Measurements from ENCODE around the gene MTUS2. TPM values are rescaled to one million over a fixed set of nuclear protein-coding genes. Genes with fewer than 3 reads are reported as not detected.

MTUS2 gene
- total and polyA plus RNA-seq, 9 of the 15 experiments (the other 6 are each of a cell fraction or from before 2014, with no cell fraction given) = 0.01 to 0.28 (median 0.06) TPM; not detected in 1

GRCh38 chr13:29449726-29450125 lies 629.6 kb downstream of the MTUS2 start (continued):
- TF ChIP-seq AFF4 (CRISPR knock-in tag; IDR thresholded peaks at IDR 0.05) = no peak
- no peak for TF ChIP-seq ZNF589 (CRISPR knock-in tag; IDR thresholded peaks at IDR 0.05; ENCODE audit: low read depth)

- no peaks in the 10 kb centered on the region for H3K9me1 ChIP-seq (ENCODE audit: control insufficient read depth, insufficient read depth, low read length)
- 72% methylated on average over 2 of the region's 2 CpGs for WGBS (ENCODE audit: insufficient coverage, low coverage, missing lambda C conversion rate)
- H3K4me3 ChIP-seq = no peak overlapping the region
- no peak overlapping the region for H3K4me2 ChIP-seq (ENCODE audit: insufficient read depth, low read length)
- CTCF ChIA-PET (ENCODE audit: low intra/inter-chr PET ratio) = no interaction called here
- in situ Hi-C loops (cut with MboI) = no loop called here
- no peaks in the 10 kb centered on the region for H3K79me2 ChIP-seq (ENCODE audit: control insufficient read depth, insufficient read depth, low read length)
- no peaks in the 10 kb centered on the region for H3K27me3 ChIP-seq (ENCODE audit: control insufficient read depth in 2 of 2, insufficient read depth in 2 of 2, low read length in 2 of 2)
- H3K36me3 ChIP-seq (ENCODE audit: control insufficient read depth, insufficient read depth, low read length) = no peaks in the 10 kb centered on the region
- intact Hi-C loops (cut with micrococcal nuclease) = no loop called here
- FAIRE-seq (no peak), DNase-seq (ENCODE audit: extremely low read depth in 1 of 4, low spot score in 3 of 4) (no peak), ATAC-seq (no peak)
- H3K4me1 ChIP-seq (replicated peaks in 1 of 2; ENCODE audit: control insufficient read depth in 2 of 2, insufficient read depth in 2 of 2, low read length in 2 of 2) = peaks cover 10 to 38% of the 10 kb centered on the region in 2 experiments
- BruUV-seq (replicated peaks) = no TSS peak
- H3K9me3 ChIP-seq (replicated peaks; ENCODE audit: control insufficient read depth, insufficient read depth, low read depth, low read length) = no peaks in the 10 kb centered on the region
- no peak for TF ChIP-seq KLF13 (tag; IDR thresholded peaks at IDR 0.05; ENCODE audit: borderline replicate concordance, low read depth)
- no peak for TF ChIP-seq ZBTB1 (CRISPR knock-in tag; IDR thresholded peaks at IDR 0.05; ENCODE audit: borderline replicate concordance, low read depth)
- TF ChIP-seq NFE2L1 (tag; IDR thresholded peaks at IDR 0.05; ENCODE audit: borderline replicate concordance, low read depth) = no peak
- no peak for TF ChIP-seq ZNF778 (CRISPR knock-in tag; IDR thresholded peaks at IDR 0.05)
- no peak overlapping the region for H3K27ac ChIP-seq (ENCODE audit: extremely low read depth, low read depth, low read length)
- no peak overlapping the region for H2AFZ ChIP-seq (ENCODE audit: low read depth, low read length)
- H3K9ac ChIP-seq (ENCODE audit: insufficient read depth in 1 of 2, low read depth in 2 of 2, low read length in 2 of 2) = no peak overlapping the region
- H4K20me1 ChIP-seq (replicated peaks; ENCODE audit: control insufficient read depth, insufficient read depth, low read length) = no peaks in the 10 kb centered on the region
- POLR2A ChIA-PET = no interaction called here
Measured at GRCh38 chr13:29451976-29452375, 631.8 kb downstream of the MTUS2 start.

All from K562 (cell line).